NCI-H146 (cell line): ENCODE data around the gene INF2.

Experiments
- DNase-seq: peaks from one replicate; lab custom pipeline; 2025; lab: John Stamatoyannopoulos, UW

Gene INF2

DNA sequence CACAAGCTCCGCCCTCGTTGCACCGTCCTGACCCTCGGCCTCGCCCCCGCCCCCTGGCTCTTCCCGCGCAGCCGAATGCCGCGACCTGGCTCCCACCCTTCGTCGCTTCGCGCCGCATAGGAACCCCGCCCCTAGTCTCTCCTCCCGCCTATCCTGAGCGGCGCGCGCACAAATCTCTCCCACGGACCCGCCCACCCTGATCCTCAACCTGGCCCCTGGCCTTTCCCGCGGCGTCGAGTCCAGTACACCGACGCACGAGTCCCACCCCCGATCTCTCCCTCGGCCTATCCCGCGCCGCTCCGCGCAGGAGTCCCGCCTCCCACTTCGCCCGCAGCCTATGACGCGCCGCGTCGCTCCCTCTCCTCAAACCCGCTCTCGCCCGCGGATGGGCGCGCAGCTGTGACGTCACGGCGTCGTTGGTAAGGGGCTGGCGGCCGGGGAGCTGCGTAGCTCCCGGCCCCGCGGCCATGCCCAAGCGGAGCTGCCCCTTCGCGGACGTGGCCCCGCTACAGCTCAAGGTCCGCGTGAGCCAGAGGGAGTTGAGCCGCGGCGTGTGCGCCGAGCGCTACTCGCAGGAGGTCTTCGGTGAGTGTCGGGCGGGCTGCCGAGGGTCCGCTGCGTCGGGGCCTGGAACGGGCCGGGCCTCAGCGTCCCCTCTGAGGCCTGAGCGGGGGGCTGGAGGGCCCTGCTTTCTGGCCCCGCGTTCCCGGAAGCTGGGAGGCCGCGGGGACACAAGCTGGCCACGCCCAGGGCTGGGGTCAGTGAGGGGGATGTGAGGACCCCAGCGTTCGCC lies 63.5 kb downstream of the INF2 start, which contains the start of gene SIVA1:
Gene SIVA1 (plus strand): TSS at position 413 of the 793 bp plus-strand sequence. CDS start 55 bp downstream, at position 468.
- peak; percentile 100 for DNase-seq

DNA sequence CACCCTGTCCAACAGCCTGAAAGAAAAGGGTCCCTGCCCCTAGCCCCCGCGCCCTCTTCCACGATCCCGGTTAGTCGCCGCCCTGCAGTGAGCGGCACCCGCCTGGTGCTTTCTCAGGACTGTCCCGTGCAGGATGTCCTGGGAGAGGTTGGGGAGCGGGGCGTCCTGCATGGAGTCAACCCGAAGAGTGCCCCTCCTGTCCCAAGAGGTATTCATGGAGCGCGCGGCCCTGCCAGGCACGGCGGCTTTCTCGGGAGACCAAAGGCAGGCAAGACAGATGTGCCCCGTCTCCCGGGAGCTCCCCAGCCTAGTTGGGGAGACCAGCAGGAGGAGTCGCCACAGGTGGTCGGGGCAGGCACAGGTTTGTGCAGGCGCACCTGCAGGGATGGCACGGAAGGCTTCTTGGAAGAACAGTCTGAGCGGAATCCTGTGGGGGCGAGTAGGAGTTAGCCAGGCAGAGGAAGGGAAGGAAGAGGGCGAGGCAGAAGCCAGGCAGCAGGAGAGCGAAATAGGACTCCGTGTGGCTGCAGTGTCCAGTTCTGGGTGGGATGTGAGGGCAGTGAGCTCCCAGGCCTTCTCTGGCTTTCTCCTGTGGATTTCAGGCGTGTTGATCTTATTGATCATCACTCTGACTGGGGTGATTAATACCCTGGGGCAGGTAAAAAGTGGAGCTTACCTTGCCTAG lies 64.3 kb downstream of the INF2 start:
- peak; percentile 65 for DNase-seq

DNA sequence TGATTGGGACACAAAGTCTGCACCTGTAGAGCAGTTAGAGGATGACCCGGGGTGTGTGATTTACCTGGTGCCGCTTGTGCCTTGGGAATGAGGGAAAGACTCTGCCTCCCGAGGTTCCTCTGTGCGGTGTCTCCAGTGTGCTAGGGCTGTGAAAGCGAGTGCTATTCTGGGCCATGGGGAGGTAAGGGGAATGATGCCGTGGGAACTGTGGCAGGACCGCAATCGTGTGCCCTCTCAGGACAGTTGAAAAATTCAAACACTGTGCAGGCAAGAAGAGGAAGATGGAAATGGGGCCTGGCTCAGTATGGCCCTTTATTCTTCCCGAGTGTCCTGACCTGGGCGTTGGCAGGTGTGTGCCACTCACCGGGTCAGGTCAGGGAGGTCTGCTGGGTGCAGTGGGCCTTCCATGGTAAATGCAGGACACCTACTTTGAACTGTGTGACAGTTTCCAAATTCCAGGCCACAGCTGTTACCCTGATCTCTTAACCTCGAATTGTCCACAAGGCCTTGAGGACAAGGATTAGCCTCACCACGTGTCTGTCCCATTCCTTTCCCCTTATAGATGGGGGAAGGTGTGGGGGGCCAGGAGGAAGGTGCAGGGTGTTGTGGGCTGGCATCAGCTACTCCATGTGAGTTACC lies 64.9 kb downstream of the INF2 start:
- no peak for DNase-seq

DNA sequence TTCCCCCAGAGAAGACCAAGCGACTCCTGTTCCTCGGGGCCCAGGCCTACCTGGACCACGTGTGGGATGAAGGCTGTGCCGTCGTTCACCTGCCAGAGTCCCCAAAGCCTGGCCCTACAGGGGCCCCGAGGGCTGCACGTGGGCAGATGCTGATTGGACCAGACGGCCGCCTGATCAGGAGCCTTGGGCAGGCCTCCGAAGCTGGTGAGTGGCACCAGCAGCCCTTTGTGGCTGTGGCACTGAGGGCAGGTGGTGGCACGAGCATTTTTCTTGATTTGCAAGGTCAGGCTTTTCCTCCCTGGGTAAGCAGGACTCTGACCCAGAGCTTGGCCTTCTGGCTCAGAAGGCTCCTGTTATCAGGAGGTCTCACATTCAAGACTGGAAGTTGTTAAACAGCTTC lies 66.2 kb downstream of the INF2 start:
- DNase-seq = no peak

DNA sequence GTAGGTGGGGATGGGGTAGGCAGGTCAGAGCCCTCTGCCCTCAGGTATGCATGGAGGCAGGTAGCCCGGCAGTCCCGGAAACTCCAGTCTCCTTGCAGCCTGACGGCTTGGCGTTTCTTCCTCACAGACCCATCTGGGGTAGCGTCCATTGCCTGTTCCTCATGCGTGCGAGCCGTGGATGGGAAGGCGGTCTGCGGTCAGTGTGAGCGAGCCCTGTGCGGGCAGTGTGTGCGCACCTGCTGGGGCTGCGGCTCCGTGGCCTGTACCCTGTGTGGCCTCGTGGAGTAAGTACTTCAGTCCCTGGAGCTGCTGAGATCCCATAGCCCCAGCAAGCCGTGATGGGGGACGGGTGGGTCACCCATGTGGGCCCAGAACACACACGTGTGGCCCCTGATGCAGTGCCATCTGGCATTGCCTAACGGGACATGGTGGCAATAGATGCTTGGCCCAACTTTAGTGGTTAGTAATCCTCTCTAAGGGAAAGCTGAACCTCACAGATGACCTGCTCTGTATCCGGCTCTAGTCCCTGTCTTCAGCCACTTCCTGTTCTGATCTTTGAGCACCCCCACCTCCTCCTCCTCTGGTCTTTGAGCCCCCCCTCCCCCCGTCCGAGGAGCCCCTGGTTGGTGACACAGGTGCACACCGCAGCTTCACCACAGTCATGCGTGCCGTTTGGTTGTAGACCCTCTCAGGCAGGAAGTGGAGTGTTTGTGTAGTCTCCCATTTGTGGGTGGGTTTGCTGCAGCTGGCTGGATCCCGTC lies 67.2 kb downstream of the INF2 start:
- DNase-seq = no peak

DNA sequence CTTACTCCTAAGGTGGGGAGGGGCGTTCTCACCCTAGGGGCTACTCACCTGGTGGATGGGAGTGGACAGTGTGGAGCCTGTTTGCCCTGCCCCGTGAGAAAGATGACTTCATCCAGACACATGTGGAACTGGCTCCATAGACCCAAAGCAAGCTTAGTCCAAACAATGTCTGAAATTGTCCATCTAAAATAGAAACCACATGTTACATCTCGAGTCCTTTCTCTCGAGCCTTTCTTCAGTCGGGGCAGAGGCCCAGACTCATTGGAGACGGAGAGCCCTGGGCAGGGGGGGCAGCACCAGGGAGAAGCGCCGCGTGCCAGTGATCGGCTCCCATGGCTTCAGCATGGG lies 67.8 kb downstream of the INF2 start:
- DNase-seq = no peak

DNA sequence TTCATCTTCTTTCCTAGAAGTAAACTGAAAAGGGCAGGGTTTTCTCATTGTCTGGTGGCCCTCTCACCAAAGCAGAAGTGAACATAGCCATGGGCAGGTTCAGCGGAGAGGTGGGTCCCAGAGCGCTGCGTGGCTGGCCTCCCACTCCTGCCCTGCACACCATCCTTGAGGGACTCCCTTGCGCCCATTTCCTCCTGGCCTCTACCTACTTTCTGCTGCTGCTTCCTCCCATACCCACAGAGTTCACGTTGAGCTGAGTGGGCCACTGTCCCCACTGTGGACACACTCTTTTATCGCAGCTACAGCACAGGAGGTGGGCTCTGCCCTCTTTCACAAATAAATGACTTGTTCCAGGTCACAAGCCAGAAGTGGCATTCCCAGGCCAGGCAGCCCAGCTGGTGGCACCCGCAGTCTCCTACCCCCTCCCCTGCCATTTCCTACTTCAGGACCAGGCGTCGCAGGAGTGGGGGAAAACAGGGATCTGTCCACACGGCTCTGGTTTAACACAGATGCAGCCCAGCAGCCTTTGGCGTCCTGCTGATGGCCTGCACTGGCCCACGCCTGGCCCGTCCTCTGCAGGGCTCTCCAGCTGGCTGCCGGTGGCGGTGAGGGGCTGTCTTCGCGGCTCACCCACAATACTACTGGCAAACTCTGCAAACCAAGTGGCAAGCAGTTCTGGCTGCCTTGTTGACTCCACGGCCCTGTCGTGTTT lies 68.4 kb downstream of the INF2 start:
- DNase-seq = no peak

DNA sequence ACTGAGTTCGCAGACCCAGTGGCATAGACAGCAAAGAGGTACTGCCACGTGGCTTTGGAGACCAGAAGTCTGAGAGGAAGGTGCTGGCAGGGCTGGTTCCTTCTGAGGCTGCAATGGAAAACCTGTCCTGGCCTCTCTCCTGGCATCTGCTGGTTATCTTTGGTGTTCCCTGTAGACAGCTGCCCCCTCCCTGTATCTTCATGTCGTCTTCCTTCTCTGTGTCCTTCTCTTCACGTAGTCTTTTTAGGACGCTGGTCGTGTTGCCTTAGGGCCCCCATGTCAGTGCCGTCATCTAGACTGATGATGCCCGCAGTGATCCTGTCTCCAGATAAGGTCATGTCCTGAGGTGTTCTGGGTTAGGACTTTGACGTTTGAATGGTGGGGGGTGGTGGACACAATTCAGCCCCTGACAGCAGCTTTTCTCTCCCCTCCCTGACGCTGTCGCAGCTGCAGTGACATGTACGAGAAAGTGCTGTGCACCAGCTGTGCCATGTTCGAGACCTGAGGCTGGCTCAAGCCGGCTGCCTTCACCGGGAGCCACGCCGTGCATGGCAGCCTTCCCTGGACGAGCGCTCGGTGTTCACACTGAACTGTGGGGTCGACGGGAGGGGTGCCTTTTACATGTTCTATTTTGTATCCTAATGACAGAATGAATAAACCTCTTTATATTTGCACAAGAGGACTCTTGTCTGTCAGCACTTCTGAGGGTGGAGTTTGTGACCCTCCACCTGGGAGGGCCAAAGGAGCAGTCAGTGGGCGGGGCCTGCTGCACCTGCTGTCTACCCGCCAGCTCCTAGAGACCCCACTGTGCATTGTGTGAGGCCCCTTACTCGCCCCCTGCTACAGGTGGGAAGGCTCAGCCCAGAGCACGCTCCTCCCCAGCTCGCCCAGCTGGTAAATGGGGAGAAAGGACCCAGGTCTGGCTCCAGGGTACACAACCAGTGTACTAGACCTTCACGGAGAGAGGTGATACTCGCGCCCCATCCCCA lies 69.9 kb downstream of the INF2 start:
- peak; percentile 66 for DNase-seq

DNA sequence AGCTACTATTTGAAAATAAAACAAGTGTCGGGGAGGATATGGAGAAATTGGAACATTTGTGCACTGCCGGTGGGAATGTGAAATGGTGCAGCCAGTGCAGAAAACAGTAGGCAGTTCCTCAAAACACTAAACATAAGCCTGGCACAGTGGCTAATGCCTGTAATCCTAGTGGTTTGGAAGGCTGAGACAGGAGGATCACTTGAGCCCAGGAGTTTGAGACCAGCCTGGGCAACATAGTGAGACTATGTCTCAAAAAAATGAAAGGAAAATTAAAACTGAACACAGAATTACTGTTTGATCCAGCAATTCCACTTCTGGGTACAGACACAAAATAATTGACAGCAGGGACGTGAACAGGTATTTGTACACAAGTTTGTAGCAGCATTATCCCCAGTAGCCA lies 76.1 kb downstream of the INF2 start:
- no peak for DNase-seq

DNA sequence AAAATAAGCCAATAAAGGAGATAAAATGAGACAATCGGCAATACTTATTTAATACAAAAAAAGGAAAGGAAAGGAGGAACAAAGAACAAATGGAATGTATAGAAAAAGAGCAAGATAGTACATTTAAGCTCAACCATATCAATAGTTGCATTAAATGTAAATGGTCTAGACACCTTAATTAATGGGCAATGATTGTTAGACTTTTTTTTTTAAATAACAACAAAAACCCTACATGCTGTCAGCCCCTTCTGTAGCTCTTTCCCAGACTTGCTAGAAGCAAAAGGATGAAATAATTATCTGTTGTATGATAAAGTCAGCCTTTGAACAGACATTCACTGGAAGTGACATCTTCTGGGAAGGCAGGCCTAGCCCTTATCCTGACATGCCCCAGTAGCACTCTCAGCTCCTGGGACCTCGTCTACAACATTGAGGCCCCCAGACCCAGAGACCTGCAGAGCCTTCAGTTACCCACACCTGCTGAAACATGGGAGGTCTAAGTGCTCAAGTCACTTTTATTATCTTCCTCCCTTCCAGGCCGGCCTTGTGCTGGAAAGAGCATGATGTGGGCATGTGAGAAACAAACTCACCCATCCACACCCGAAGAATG lies 76.9 kb downstream of the INF2 start:
- no peak for DNase-seq

DNA sequence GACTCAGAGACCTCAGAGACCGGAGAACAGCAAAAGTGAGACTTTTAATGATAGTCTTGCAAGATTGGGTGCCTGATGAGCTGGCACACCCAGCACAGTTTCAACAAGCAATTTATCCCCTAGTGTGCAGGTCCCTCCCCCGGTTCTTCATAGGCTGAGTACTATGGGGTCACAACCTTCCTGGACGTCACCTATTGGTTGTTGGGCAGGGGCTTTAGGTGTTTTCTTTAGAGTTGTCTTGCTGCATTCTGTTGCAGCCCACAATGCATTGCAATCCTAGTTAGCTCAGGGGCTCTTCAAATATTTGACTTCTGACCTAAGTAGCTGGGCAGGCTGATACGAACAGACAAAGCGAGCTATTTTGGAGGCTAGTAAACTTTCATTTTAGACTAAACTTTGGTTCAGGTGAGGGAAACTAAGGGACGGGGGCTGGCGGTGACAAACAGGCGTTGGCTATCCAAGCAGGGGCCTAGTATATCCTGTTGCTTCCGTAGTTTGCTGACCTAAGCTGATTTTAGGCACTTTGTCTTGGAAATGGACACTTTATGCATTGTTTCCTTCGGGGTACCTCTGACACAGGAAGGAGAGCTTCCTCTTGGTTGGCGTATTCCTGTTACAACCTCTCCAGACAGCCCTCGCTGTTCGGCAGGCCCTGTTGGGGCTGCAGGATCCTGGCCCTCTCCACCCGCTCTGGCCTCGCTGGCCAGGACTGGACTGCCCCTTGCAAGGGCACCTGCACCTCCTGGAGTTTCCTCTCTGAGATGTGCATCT lies 77.6 kb downstream of the INF2 start:
- DNase-seq = no peak

DNA sequence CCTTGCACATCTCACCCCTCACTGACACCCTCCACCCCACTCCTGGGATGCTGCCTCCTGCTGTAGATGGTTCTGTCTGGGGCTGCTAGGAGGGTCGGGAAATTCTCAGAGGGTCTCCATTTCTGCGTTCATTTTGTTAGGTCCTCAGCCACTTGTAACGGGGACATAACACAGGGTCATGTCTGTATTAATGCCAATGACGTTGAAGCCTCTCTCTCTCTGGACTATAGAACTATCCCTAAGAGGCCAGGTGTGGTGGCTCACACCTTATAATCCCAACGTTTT lies 78.2 kb downstream of the INF2 start:
- DNase-seq = no peak

DNA sequence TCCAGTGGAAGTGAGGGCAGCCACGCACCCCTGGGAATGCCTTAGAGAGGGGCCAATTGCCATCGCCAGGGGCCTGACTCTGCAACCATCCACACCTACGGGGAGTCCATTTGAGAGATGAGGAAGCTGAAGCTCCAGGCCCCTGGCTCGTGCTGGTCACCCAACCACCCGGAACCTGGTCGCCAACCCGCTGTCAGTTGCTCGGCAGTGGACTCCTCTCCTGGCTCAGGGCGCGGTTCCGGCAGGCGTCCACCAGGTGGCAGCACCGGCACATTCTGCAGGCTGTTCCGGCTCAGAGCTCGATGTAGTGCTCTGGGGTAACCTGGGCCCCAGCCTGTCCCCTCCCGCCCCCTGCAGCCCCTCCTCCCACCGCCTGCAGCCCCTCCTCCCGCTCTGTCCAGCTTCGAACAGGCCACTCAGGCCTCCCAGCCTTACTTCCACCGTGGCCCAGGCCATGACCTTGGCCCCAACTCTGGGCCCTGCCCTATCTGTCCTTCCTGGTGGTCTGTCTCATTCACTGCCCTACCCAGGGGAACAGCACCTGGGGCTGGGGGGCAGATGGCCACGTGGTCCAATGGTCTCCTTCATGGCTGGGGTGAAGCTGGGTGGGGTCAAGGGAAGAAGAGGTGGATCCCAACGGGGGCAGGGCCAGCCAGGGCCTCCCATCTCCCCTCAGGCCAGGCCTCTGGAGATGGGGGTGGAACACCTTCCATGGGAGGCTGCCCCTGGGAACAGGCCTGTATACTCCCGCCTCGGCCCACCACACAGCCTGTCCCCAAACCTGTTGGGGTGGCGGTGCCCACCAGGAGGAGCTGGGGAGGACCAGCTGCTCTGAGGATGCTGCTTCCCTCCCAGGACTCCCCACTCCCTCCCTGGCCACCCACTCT lies 79.3 kb downstream of the INF2 start:
- peak; percentile 82 for DNase-seq

DNA sequence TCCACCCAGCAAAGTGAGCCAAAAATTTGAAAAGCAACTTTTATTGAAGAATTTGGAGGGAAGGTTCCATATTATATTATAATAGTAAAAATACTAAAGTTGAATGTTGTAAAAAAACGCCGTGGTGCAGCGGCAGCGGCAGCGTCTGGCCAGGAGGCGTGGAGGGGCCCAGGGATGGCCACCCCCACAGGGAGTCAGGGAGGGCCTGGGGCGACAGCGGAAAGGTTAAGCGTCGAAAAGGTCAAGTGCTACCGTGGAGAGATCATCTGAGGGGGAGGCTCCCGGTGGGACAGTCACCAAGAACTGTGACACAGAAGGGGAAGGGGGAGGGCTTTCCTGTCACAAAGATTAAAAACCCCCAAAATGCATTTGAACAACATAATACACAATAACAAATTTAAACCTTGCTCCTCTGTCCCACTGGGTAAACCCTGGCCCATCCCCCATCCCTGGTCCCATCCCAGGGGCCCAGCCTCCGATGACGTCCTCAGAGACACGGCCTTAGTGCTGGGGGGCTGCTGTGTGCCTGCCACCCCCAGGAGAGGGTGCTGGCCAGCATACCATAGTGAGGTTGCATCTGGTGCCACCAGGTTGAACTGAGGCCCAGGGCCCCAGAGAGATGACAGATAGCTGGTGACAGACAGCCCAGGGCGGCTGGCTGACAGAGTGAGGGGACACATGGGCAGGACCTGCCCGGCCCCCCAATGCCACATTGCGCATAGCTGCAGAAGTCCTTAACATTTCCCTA lies 80.1 kb downstream of the INF2 start:
- no peak for DNase-seq

DNA sequence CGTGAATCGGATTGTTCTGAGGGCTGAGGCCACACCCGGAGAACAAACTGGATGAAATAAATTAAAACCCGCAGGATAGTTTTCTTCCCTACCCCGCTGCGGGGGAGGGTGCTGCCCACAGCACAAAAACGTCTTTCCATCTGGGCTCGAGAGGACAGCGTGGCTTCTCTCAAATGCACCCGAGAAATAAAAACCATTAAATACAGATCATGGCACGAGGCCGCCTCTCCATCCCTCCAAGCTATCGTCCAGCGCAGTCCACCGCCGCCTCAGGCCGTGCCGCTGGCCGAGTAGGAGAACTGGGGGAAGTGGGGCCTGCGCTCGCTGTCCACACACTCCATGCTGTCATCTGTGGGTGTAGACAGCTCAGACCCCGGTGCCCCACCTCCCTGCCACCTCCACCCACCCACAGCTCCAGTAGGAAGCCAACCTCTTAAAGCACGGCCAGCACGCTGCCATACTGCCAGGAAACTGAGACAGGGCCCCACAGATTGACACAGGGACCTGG lies 80.7 kb downstream of the INF2 start:
- no peak for DNase-seq

DNA sequence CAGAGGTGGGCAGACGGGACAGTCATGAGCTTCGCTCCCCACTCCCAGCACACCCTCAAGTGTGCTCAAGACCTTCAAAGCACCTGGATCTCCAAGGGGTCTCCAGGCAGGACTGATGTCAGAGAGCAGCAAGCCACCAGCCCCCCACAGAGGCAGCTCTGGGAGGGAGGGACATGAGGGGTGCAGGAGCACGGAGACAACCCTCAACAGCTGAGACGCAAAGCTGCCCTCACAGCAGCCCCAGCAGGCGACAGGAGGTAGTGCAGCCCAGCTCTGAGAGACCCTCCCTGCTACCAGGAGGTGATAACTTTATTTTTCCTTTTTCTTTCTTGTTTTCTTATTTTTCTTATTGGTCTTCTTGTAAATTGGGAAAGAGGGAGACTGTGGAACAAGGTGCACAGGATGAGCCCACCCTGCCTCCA lies 81.4 kb downstream of the INF2 start:
- DNase-seq = no peak

DNA sequence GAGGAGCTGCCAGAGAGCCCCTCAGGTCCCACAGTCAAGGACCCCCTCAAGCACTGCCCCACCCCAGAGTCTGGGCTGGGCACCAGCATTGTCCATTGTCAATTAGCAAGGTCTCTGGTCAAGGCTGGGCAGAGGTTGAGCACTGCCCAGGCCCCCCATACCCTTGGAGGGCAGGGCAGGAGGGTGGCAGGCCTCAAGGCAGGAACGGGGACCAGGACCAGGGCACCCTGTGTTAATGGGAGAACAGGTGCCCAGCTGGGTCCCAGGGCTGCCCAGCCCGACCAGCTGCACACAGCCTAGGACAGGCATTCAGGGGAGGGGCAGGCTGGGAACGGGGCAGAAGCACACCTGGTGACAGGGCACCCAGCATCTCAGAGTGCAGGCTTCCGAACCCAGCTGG lies 82.0 kb downstream of the INF2 start:
- no peak for DNase-seq
